MM.1S (cell line): ENCODE results near the gene MRPL46.

Experiments
- DNase-seq: peaks from one replicate; pipeline ENCODE4 v3.0.0-alpha.2; 2015
- H2AFZ ChIP-seq: fragments of 300-600 bp; sonication (generic); 2 replicates; pipeline ENCODE4 v1.6.0; 2016; ENCODE audit warnings: antibody characterized with exemption, low read length
- H3F3A ChIP-seq: fragments of 300-600 bp; sonication (generic); 2 replicates; pipeline ENCODE4 v1.6.1; 2016; ENCODE audit warnings: mild to moderate bottlenecking, antibody characterized with exemption, low read length, moderate library complexity, mixed read lengths; ENCODE audit not compliant: insufficient read depth
- H3K27ac ChIP-seq: fragments of 300-600 bp; sonication (generic); 2 replicates; pipeline ENCODE4 v1.5.1; 2016; ENCODE audit warnings: mild to moderate bottlenecking, low read length
- H3K27me3 ChIP-seq: fragments of 300-600 bp; sonication (generic); replicated peaks from 2 replicates; pipeline ENCODE4 v1.6.0; 2016; ENCODE audit warnings: low read length; ENCODE audit not compliant: insufficient read depth
- H3K36me3 ChIP-seq: fragments of 300-600 bp; sonication (generic); replicated peaks from 2 replicates; pipeline ENCODE4 v1.6.1; 2016; ENCODE audit warnings: mild to moderate bottlenecking, low read length, mixed read lengths; ENCODE audit not compliant: insufficient read depth
- H3K4me1 ChIP-seq: fragments of 300-600 bp; sonication (generic); 2 replicates; pipeline ENCODE4 v1.6.1; 2016; ENCODE audit warnings: low read length, mixed read lengths
- H3K4me2 ChIP-seq: fragments of 300-600 bp; sonication (generic); 2 replicates; pipeline ENCODE4 v1.6.0; 2016; ENCODE audit warnings: low read depth, low read length
- H3K4me3 ChIP-seq: fragments of 300-600 bp; sonication (generic); 2 replicates; pipeline ENCODE4 v1.5.1; 2016; ENCODE audit warnings: low read length, mixed read lengths
- H3K79me2 ChIP-seq: fragments of 300-600 bp; sonication (generic); 2 replicates; pipeline ENCODE4 v1.6.1; 2016; ENCODE audit warnings: mixed run types, low read length, mixed read lengths
- H3K9ac ChIP-seq: fragments of 300-600 bp; sonication (generic); 2 replicates; pipeline ENCODE4 v1.6.1; 2016; ENCODE audit warnings: low read length, mixed read lengths
- H3K9me2 ChIP-seq: fragments of 300-600 bp; sonication (generic); replicated peaks from 2 replicates; pipeline ENCODE4 v1.6.1; 2016; ENCODE audit warnings: mild to moderate bottlenecking, low read length, mixed read lengths; ENCODE audit not compliant: insufficient read depth
- H3K9me3 ChIP-seq: fragments of 300-600 bp; sonication (generic); replicated peaks from 2 replicates; pipeline ENCODE4 v1.6.1; 2016; ENCODE audit warnings: mild to moderate bottlenecking, low read length, mixed read lengths; ENCODE audit not compliant: insufficient read depth
- H4K20me1 ChIP-seq: fragments of 300-600 bp; sonication (generic); 2 replicates; pipeline ENCODE4 v1.6.1; 2016; ENCODE audit warnings: mild to moderate bottlenecking, low read length, moderate library complexity, mixed read lengths; ENCODE audit not compliant: insufficient read depth
- EZH2 ChIP-seq: fragments of 300-600 bp; sonication (generic); optimal IDR thresholded peaks from 2 replicates; pipeline ENCODE3; 2017; ENCODE audit warnings: low read depth, mild to moderate bottlenecking, antibody characterized with exemption, low read length, mixed read lengths
- EZH2phosphoT487 ChIP-seq: fragments of 300-600 bp; sonication (generic); IDR thresholded peaks from 2 replicates; pipeline ENCODE4 v1.6.1; 2018; ENCODE audit warnings: antibody characterized with exemption, low read length
- TF ChIP-seq, protein P1 (sequence below): fragments of 300-600 bp; sonication (generic); IDR thresholded peaks from 2 replicates; pipeline ENCODE4 v1.5.1; 2016; ENCODE audit warnings: antibody characterized with exemption, low read length, mixed read lengths

The MRPL46 gene

DNA sequence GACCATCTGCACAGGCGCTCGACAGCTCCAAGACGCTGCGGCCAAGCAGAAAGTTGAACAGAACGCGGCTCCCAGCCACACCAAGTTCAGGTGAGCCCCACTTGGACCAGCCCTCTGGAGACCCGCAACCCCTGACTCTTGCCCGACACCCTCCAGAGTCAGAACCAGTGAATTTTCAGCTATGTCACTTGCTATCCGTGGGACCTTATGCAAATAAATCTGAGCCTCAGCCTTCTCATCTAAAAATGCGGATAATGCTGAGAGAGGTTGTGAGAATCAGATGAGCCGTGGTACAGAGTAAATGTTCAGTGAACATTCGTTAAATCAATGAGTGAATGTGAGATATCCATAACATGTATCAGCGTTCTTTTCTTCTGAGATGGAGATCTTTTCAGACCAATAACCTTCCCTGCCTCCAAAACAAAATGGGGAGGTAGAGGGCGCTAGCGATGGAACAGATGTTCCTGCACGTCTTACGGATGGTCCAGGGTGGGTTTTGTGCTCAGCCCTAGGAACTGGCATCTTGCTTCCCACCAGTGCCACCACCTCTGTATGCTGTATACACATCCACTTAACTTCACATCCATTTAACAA, 844 bp upstream of the MRPL46 start:
- H3K79me2 ChIP-seq = peaks cover 57% of the 10 kb centered on the region

DNA sequence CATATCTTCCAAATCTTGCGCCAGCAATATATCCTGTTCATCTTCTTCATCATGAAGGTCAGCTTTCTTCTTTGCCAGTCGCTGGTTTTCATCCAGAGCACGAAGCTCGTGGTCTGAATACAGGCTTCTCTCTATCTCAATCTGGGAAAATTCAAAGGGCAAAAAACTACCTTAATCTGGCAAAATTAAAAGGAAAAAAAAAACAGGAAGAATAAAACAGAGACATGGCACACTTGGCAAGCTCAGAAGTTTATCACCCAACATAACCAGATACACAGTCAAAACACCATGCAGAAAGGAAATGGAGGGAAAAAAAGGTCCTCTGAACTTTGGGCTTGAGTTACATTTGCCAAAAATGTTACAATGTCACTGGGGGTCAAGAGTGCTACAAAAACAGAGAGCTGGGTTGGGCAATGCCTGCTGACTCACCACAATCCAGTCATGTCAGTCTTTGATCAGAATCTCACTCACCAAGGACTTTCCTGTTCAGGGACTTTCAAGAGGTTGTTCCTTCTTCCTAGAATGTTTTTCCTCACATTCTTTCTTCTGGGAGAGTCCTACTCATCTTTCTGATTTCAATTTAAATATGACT, 1.5 kb downstream of the MRPL46 start:
- no peak overlapping the region for H3K27ac ChIP-seq
- H3K4me1 ChIP-seq = peaks cover 11% of the 10 kb centered on the region
- DNase-seq = no peak
- no peaks in the 10 kb centered on the region for H4K20me1 ChIP-seq
- peaks cover 57% of the 10 kb centered on the region for H3K79me2 ChIP-seq
- peak overlapping the region; percentile 88 for H3K4me2 ChIP-seq
- no peaks in the 10 kb centered on the region for H3K9me2 ChIP-seq
- TF ChIP-seq EZH2 (no peak), EZH2phosphoT487 (no peak)
- TF ChIP-seq, protein P1, sequence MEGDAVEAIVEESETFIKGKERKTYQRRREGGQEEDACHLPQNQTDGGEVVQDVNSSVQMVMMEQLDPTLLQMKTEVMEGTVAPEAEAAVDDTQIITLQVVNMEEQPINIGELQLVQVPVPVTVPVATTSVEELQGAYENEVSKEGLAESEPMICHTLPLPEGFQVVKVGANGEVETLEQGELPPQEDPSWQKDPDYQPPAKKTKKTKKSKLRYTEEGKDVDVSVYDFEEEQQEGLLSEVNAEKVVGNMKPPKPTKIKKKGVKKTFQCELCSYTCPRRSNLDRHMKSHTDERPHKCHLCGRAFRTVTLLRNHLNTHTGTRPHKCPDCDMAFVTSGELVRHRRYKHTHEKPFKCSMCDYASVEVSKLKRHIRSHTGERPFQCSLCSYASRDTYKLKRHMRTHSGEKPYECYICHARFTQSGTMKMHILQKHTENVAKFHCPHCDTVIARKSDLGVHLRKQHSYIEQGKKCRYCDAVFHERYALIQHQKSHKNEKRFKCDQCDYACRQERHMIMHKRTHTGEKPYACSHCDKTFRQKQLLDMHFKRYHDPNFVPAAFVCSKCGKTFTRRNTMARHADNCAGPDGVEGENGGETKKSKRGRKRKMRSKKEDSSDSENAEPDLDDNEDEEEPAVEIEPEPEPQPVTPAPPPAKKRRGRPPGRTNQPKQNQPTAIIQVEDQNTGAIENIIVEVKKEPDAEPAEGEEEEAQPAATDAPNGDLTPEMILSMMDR = no peak
- H3F3A ChIP-seq = no peaks in the 10 kb centered on the region
- no peak overlapping the region for H2AFZ ChIP-seq
- no peaks in the 10 kb centered on the region for H3K9me3 ChIP-seq
- H3K9ac ChIP-seq = peak overlapping the region; percentile 77; the same call in 1 of the 2 replicates
- no peaks in the 10 kb centered on the region for H3K27me3 ChIP-seq
- peaks cover 7% of the 10 kb centered on the region; the same call in 1 of the 2 replicates for H3K36me3 ChIP-seq
- H3K4me3 ChIP-seq = 0 out of 2 replicates have a peak overlapping the region, but pooled peaks have one; percentile 89

More for the DNA sequence above, 844 bp upstream of the MRPL46 start:
- H3K4me3 ChIP-seq = peak overlapping the region; percentile 89
- no peaks in the 10 kb centered on the region for H3K27me3 ChIP-seq
- peaks cover 11% of the 10 kb centered on the region for H3K4me1 ChIP-seq
- no peaks in the 10 kb centered on the region for H3F3A ChIP-seq
- 0 out of 2 replicates have a peak, but pooled peaks cover 7% of the 10 kb centered on the region for H3K36me3 ChIP-seq
- no peaks in the 10 kb centered on the region for H3K9me3 ChIP-seq
- H3K27ac ChIP-seq = peak overlapping the region; percentile 60; the same call in 1 of the 2 replicates
- peak overlapping the region; percentile 88 for H3K4me2 ChIP-seq
- TF ChIP-seq, protein P1 = peak; percentile 44
- TF ChIP-seq EZH2phosphoT487 = no peak
- H3K9ac ChIP-seq = peak overlapping the region; percentile 77
- no peaks in the 10 kb centered on the region for H3K9me2 ChIP-seq
- no peaks in the 10 kb centered on the region for H4K20me1 ChIP-seq
- H2AFZ ChIP-seq = peak overlapping the region; percentile 72
- DNase-seq = peak; percentile 20

DNA sequence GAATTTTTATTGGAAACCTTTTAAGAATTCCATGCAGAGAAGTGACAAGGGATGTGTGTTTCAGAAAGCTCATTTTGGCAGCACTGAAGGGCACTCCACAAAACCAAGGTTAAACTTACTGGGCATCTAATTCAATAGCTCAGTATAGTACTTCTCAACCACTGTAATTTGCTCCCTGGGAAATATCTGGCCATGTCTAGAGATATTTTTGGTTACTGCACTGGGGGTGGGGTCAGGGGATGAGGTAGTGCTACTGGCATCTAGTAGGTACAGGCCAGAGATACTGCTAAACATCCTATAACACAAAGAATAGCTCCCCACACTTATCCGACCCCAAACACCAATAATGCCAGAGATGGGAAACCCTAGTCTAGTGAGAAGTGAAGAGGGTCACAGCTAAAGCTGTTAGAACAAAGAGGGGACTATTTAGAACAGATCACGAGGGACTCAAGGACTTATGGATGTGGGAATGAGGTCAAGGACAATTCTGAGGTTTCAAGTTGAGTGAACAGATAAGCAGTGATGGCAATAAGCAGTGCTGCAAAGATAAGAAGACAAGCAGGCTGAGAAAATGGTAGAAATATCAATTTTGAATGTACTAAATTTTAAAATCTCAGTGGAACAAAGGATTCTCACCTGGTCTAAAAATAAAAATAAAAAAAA, 3.2 kb downstream of the MRPL46 start:
- Histone ChIP-seq H3K9ac (no peak overlapping the region), H3K79me2 (peaks cover 42% of the 10 kb centered on the region), H3K4me3 (no peak overlapping the region), H3K9me2 (no peaks in the 10 kb centered on the region), H3K36me3 (peaks cover 7% of the 10 kb centered on the region; the same call in 1 of the 2 replicates), H3F3A (no peaks in the 10 kb centered on the region), H3K4me2 (no peak overlapping the region), H4K20me1 (no peaks in the 10 kb centered on the region), H3K27ac (no peak overlapping the region), H3K4me1 (peaks cover 11% of the 10 kb centered on the region), H3K27me3 (no peaks in the 10 kb centered on the region), H2AFZ (no peak overlapping the region), H3K9me3 (no peaks in the 10 kb centered on the region)
- TF ChIP-seq EZH2phosphoT487 (no peak), EZH2 (no peak)
- TF ChIP-seq, protein P1 = no peak
- DNase-seq = no peak
